Endometrium (tissue), 2 donors: ENCODE data around the gene FLT1.

ENCODE experiments used
- FAIRE-seq: peaks from 2 replicates; lab custom pipeline; 2012; peaks lifted over from hg19 to GRCh38; lab: Jason Lieb, UNC
- donor health status: control.
- donor health status: control.

The FLT1 gene

GRCh38 chr13:28458608-28459007 lies 36.3 kb downstream of the FLT1 start:
- no peak for FAIRE-seq

GRCh38 chr13:28458051-28458450 lies 36.9 kb downstream of the FLT1 start:
- no peak for FAIRE-seq

GRCh38 chr13:28457521-28457920 lies 37.4 kb downstream of the FLT1 start:
- FAIRE-seq: no peak

- no peak for FAIRE-seq
Observed at GRCh38 chr13:28455580-28456194, 39.2 kb downstream of the FLT1 start.

GRCh38 chr13:28452755-28453154 lies 42.2 kb downstream of the FLT1 start:
- no peak for FAIRE-seq

- FAIRE-seq: no peak
Observed at GRCh38 chr13:28451482-28452217, 43.3 kb downstream of the FLT1 start.

- FAIRE-seq: no peak
Observed at GRCh38 chr13:28449826-28450773, 44.8 kb downstream of the FLT1 start.

- no peak for FAIRE-seq
Observed at GRCh38 chr13:28448651-28449358, 46.1 kb downstream of the FLT1 start.

- FAIRE-seq: no peak
Observed at GRCh38 chr13:28447989-28448388, 46.9 kb downstream of the FLT1 start.

- no peak for FAIRE-seq
Observed at GRCh38 chr13:28447206-28447605, 47.7 kb downstream of the FLT1 start.

GRCh38 chr13:28442839-28443238 lies 52.1 kb downstream of the FLT1 start:
- no peak for FAIRE-seq

GRCh38 chr13:28441529-28441928 lies 53.4 kb downstream of the FLT1 start:
- FAIRE-seq: no peak

- FAIRE-seq: no peak
Observed at GRCh38 chr13:28440774-28441504, 54.0 kb downstream of the FLT1 start.

- FAIRE-seq: no peak
Observed at GRCh38 chr13:28438598-28439334, 56.2 kb downstream of the FLT1 start.

GRCh38 chr13:28438067-28438466 lies 56.9 kb downstream of the FLT1 start:
- FAIRE-seq: no peak

GRCh38 chr13:28435917-28436316 lies 59.0 kb downstream of the FLT1 start:
- FAIRE-seq: no peak

- FAIRE-seq: no peak
Observed at GRCh38 chr13:28434926-28435325, 60.0 kb downstream of the FLT1 start.

GRCh38 chr13:28432816-28433560 lies 61.9 kb downstream of the FLT1 start:
- FAIRE-seq: no peak

GRCh38 chr13:28429685-28430290 lies 65.1 kb downstream of the FLT1 start:
- FAIRE-seq: no peak

GRCh38 chr13:28429096-28429495 lies 65.8 kb downstream of the FLT1 start:
- FAIRE-seq: no peak
